ENCODE measurements around the gene INSM1. TPM values are rescaled to one million over a fixed set of nuclear protein-coding genes. Genes with fewer than 3 reads are reported as not detected.

INSM1 gene
- total and polyA plus RNA-seq, 2 donors (not counting 3 experiments of a cell fraction or from before 2014, with no cell fraction given), result not detected

GRCh38 chr20:20331817-20332216 lies 36.1 kb upstream of the INSM1 start:
- FAIRE-seq (no peak), DNase-seq (ENCODE audit: low read depth, low spot score) (no peak)
- intact Hi-C loops (cut with micrococcal nuclease) (no loop called here), dilution Hi-C loops (cut with MboI; ENCODE audit: extremely low pct_ligation_motif_present, low sequenced_read_pairs) (no loop called here)
- Histone ChIP-seq H3K4me2 (ENCODE audit: insufficient read depth, low read length) (no peak overlapping the region), H3K9ac (replicated peaks; ENCODE audit: extremely low read depth, insufficient read depth, low read length) (no peak overlapping the region), H3K4me3 (replicated peaks in 1 of 3; ENCODE audit: insufficient read depth in 1 of 3, low read depth in 1 of 3, low read length in 3 of 3) (no peak overlapping the region), H3K79me2 (ENCODE audit: control insufficient read depth, insufficient read depth, low read length) (no peaks in the 10 kb centered on the region), H3K9me3 (replicated peaks; ENCODE audit: control insufficient read depth, insufficient read depth, low read length) (no peaks in the 10 kb centered on the region), H3K4me1 (ENCODE audit: control insufficient read depth, extremely low read depth, insufficient read depth, low read length) (no peaks in the 10 kb centered on the region), H3K27ac (ENCODE audit: insufficient read depth, low read depth, low read length) (no peak overlapping the region), H3K36me3 (ENCODE audit: control insufficient read depth in 2 of 2, extremely low read depth in 1 of 2, insufficient read depth in 2 of 2, low read length in 2 of 2) (no peaks in the 10 kb centered on the region), H2AFZ (ENCODE audit: low read depth, low read length) (no peak overlapping the region), H4K20me1 (replicated peaks; ENCODE audit: control insufficient read depth, extremely low read depth, insufficient read depth, low read length) (no peaks in the 10 kb centered on the region), H3K27me3 (ENCODE audit: control insufficient read depth in 2 of 2, insufficient read depth in 2 of 2, low read length in 2 of 2) (no peaks in the 10 kb centered on the region), H3K9me1 (replicated peaks; ENCODE audit: control insufficient read depth, extremely low read depth, insufficient read depth, low read length) (no peaks in the 10 kb centered on the region)
- no peak for TF ChIP-seq FOS (IDR thresholded peaks at IDR 0.05; ENCODE audit: borderline replicate concordance, insufficient read depth, low read length)
- no peak for TF ChIP-seq EZH2 (IDR thresholded peaks at IDR 0.05; ENCODE audit: borderline replicate concordance, low read depth, low read length, severe bottlenecking)
- no peak for TF ChIP-seq GATA2 (IDR thresholded peaks at IDR 0.05; ENCODE audit: insufficient read depth, insufficient read length, low read depth, low read length)
- no peak for TF ChIP-seq CTCF (IDR thresholded peaks at IDR 0.05; ENCODE audit: extremely low read depth in 1 of 2, insufficient read depth in 1 of 2, low read depth in 1 of 2, low read length in 2 of 2)
- ChIA-PET CTCF (interaction anchor here (1.1 kb wide), 1 partner anchor 9 kb away, joined by 3 read pairs; no protein-coding TSS in a partner anchor), POLR2A (no interaction called here)
- BruUV-seq (replicated peaks), result no TSS peak

- DNase-seq (ENCODE audit: low read depth, low spot score), result no peak
- no TSS peak for BruUV-seq (replicated peaks)
- Histone ChIP-seq H4K20me1 (replicated peaks; ENCODE audit: control insufficient read depth, extremely low read depth, insufficient read depth, low read length) (no peaks in the 10 kb centered on the region), H3K4me3 (replicated peaks in 1 of 3; ENCODE audit: insufficient read depth in 1 of 3, low read depth in 1 of 3, low read length in 3 of 3) (no peak overlapping the region), H3K27me3 (ENCODE audit: control insufficient read depth in 2 of 2, insufficient read depth in 2 of 2, low read length in 2 of 2) (no peaks in the 10 kb centered on the region), H3K4me2 (ENCODE audit: insufficient read depth, low read length) (no peak overlapping the region), H3K79me2 (ENCODE audit: control insufficient read depth, insufficient read depth, low read length) (no peaks in the 10 kb centered on the region), H3K4me1 (ENCODE audit: control insufficient read depth, extremely low read depth, insufficient read depth, low read length) (no peaks in the 10 kb centered on the region), H3K27ac (ENCODE audit: insufficient read depth, low read depth, low read length) (no peak overlapping the region), H3K36me3 (ENCODE audit: control insufficient read depth in 2 of 2, extremely low read depth in 1 of 2, insufficient read depth in 2 of 2, low read length in 2 of 2) (no peaks in the 10 kb centered on the region), H3K9me3 (replicated peaks; ENCODE audit: control insufficient read depth, insufficient read depth, low read length) (no peaks in the 10 kb centered on the region), H2AFZ (ENCODE audit: low read depth, low read length) (no peak overlapping the region), H3K9ac (replicated peaks; ENCODE audit: extremely low read depth, insufficient read depth, low read length) (no peak overlapping the region), H3K9me1 (replicated peaks; ENCODE audit: control insufficient read depth, extremely low read depth, insufficient read depth, low read length) (no peaks in the 10 kb centered on the region)
- no peak for FAIRE-seq
- POLR2A ChIA-PET, result no interaction called here
- intact Hi-C loops (cut with micrococcal nuclease), result no loop called here
- TF ChIP-seq POLR2AphosphoS5 (IDR thresholded peaks at IDR 0.05; ENCODE audit: insufficient read depth, low read depth, low read length) (no peak), JUN (IDR thresholded peaks at IDR 0.05; ENCODE audit: borderline replicate concordance, insufficient read depth, insufficient read length, low read depth) (no peak), CTCF (IDR thresholded peaks at IDR 0.05; ENCODE audit: extremely low read depth in 1 of 2, insufficient read depth in 1 of 2, low read depth in 1 of 2, low read length in 2 of 2) (no peak), MAX (IDR thresholded peaks at IDR 0.05; ENCODE audit: insufficient read depth, insufficient read length) (no peak), MYC (IDR thresholded peaks at IDR 0.05; ENCODE audit: low read depth, low read length) (no peak), FOS (IDR thresholded peaks at IDR 0.05; ENCODE audit: borderline replicate concordance, insufficient read depth, low read length) (no peak), GATA2 (IDR thresholded peaks at IDR 0.05; ENCODE audit: insufficient read depth, insufficient read length, low read depth, low read length) (no peak), EZH2 (IDR thresholded peaks at IDR 0.05; ENCODE audit: borderline replicate concordance, low read depth, low read length, severe bottlenecking) (no peak), POLR2A (IDR thresholded peaks at IDR 0.05; ENCODE audit: low read depth, low read length) (no peak)
- CTCF ChIA-PET, result interaction anchor here (1.6 kb wide), 1 partner anchor 9 kb away, joined by 3 read pairs; no protein-coding TSS in a partner anchor
- dilution Hi-C loops (cut with MboI; ENCODE audit: extremely low pct_ligation_motif_present, low sequenced_read_pairs), result no loop called here
Measured at GRCh38 chr20:20333866-20334265, 34.0 kb upstream of the INSM1 start.

All from endothelial cell of umbilical vein (primary cell).